ENCODE measurements around the gene EHD1. TPM values are rescaled to one million over a fixed set of nuclear protein-coding genes. Genes with fewer than 3 reads are reported as not detected.

The EHD1 gene
- total RNA-seq, 1 donor from 2014 or later = 86.0 TPM

GRCh38 chr11:64842851-64843685 lies 35.4 kb downstream of the EHD1 start:
- DNase-seq = peak; percentile 63

DNA sequence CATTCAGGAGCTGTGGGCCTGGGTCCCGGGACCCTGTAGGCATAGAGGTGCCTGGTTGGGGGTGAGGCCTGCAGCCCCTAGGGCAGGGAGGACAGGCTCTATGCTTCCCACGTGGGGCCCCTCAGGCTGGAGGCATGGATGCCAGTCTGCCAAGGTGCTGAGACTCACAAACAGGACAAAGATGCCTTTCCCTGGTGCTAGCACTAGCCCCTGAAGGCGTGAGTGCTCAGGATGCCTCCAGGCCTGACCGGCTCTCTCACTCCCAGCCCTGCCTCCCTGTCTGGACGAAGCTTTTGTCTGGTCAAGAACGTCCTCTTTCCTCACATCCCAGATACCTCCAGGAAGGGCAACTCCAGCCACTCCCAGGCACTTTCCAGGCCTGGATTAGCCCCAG lies 36.1 kb downstream of the EHD1 start:
- no peak for DNase-seq

DNA sequence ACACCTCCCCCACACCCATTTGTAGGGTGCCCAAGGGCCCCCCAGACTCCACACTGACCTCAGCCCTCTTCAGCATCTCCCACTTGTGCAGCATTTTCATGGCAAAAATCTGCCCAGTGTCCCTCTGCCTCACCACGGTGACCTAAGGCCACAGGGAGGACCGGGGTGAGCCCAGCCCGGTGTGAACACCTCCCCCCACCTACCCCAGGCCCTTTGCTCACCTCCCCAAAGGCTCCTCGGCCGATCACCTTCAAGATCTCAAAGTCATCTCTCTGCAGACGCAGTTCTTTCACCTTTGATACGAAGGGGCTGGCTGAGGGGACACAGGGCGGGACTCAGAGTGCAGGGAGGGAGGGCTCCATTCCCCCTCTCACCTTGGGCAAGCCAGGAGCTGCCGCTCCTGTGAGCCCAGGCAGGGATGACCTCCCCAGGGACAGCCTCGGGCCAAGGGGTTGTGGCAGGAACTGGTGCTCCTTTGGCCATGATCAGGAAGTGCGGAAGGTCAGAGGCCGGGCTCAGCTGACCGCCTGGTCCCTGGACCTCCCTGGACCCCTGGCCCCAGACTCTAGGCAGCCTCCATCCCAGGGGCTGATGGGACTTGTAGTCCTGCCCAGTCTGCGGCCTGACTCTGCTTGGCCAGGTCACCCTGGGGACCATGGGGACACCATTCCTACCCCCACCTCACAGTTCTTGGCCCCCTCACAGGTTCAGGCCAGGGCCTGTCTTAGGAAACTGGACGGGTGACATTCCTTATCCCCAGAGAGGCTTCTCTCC lies 36.6 kb downstream of the EHD1 start:
- DNase-seq = no peak

- no peak for DNase-seq
Measured at GRCh38 chr11:64839887-64840782, 38.3 kb downstream of the EHD1 start.

DNA sequence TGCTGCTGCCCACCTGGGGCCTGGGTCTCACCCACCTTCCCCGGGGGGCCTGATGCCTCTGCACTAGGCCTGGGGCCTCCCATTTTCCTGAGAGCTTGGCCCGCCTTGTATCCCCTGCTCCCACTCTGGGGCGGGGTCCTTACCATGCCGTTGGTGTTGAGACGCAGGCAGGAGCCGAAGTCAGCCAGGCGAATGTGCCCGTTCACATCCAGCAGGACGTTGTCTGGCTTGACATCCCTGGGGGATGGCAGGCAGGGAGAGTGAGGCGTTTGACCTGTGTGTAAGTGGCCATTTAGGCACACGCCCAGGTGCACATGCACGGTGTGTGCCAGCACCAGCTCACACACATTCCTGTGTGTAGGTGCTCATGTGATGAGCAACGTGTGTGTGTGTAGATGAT lies 39.1 kb downstream of the EHD1 start:
- no peak for DNase-seq

DNA sequence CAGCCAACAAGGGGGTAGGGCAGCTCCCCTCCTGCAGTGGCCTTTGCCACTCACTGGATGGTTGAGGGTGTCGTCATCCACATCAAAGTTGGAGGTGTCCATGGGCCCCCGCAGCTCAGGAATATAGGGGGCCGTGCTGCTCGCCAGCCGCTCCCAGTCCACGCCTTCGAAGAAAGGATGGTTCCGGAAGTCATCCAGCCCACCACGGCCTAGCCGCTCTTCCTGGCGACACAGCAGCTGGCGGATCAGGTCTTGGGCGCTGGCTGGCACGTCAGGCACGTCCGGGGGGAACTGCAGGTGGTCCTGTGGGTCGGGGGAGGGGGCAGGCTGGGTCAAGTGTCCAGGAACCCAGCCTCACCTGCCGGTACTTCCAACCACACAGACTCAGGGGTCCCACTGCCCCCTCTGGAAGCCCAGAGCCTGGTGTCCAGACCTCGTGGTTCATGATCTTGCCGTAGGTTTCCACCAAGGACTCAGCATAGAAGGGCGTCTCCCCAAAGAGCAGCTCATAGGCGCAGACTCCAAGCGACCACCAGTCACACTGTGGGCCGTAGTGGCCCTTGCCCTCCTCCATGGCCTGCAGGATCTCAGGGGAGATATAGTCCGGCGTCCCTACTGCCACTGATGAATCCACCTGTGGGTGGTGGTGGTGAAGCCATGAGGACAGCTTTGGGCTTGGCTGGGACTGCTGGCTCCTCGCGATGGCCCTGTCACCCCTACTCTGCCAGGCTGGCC lies 39.7 kb downstream of the EHD1 start:
- DNase-seq = no peak

DNA sequence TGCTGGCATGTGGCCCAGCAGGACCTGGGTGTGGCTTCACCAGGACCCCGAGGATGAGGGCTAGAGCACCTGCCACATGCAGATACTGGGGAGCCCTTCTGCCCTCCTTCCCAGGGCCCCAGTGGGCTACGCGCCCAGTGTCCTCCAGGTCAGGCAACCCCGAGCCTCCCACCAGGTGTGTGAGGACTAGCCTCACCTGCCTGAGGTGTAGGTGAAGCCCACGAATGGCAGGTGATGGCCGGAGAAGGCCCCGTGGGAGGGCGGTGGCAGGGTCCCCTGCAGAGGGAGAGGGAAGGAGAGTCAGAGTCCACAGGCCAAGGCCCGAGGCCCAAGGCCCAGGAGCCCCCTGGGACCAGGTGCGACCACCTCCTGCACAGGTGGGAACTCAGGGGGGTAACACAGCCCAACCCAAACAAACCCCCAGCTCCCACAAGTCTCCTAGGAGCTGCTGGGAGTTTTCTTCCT lies 40.5 kb downstream of the EHD1 start:
- DNase-seq = no peak

DNA sequence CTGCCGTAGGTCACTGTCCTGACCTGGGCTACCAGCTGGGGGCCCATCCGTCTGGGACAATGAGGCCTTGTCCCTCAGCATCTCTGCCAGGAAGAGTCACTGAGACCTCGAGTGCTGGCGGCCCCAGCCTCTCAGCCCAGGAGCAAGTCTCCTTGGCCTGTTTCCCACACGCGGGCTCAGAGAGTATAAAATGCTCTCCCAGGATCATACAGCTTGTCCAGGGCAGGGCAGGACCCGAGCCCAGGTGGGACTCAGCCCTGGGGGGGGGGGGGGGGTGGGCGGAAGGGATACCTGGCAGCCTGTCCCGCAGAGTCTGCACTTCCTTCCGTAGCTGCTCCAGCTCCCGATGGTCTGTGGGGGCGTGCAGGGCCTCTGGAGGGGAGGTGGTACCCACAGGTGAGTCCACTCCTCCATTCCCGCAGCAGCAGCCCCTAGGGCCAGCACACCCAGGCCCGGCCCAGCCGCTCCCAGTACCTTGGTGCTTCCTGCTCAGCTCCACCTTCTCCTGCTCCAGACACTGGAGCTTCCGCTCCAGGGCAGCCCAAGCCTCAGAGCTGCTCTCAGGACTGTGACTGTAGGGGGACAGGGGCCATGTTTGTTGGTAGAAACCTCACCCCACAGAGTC lies 41.9 kb downstream of the EHD1 start:
- no peak for DNase-seq

GRCh38 chr11:64835616-64836447 lies 42.6 kb downstream of the EHD1 start:
- DNase-seq = no peak

DNA sequence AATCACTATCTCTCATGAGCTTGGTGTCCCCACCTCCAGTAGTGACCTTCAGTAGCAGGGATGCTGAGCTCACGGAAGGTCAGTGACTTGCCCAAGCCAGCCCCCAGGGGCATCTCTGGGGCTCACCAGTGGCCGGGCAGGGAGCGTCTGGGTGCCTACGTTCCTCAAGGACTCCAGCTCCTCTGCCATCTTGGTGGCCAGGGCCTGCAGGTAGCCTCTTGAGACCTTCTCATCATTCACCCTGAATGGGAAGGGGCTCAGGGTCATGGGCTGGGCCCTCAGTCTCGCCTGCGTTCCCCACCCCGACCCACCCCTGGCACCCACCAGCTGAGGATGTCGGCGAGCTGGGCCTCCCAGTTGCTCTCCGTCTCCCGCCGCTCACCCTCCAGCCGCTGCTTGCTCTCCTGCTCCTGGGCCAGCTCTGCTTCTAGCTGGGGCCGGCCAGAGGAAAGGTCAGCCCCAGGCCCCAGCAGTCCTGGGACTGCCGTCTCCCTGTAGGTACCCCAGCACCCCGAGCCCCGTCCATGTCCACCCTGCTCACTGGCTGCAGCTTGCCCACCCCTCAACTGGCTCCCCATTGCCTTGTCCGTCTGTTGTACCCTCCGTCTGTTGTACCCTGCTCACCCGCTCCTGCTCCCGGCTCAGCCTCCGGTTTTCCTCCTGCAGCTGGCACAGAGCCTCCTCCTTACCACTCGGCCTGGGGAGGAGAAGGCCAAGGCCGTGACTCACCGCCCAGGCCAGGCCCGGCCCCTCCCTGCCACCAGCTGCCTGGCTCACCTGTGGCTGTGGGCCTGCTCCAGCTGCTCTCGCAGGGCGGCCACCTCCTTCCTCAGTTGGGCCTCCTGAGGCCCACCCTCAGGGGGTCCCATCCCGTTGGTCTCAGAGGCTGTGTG lies 43.5 kb downstream of the EHD1 start:
- DNase-seq = no peak

GRCh38 chr11:64834031-64834722 lies 44.2 kb downstream of the EHD1 start:
- DNase-seq = no peak

GRCh38 chr11:64833509-64833908 lies 44.9 kb downstream of the EHD1 start:
- no peak for DNase-seq

GRCh38 chr11:64833198-64833502 lies 45.3 kb downstream of the EHD1 start:
- DNase-seq = no peak

GRCh38 chr11:64832467-64833197 lies 45.8 kb downstream of the EHD1 start:
- no peak for DNase-seq

DNA sequence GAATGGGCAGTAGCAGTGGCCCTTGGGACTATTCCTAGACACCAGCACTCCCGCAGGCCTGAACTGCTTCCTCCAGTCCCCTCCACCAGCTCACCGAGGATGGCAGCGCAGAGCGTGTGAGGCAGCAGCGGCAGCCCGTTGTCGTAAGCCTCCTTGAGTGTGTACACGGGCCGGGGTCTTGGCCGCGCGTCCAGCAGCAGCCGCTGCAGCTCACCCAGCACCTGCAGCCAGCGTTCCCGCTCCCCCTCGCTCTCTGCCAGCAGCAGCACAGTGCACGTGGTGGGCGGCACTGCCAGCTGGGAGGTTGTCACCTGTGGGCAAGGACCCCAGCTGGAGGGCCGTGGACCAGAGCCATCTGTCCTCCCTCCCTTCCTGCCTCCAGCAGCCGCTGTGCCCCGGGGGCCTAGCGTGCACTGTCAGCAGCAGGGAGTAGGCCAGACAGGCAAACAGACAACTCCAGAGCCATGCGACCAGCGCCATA lies 47.0 kb downstream of the EHD1 start:
- DNase-seq = no peak

- DNase-seq = no peak
Measured at GRCh38 chr11:64829536-64830251, 48.7 kb downstream of the EHD1 start.

DNA sequence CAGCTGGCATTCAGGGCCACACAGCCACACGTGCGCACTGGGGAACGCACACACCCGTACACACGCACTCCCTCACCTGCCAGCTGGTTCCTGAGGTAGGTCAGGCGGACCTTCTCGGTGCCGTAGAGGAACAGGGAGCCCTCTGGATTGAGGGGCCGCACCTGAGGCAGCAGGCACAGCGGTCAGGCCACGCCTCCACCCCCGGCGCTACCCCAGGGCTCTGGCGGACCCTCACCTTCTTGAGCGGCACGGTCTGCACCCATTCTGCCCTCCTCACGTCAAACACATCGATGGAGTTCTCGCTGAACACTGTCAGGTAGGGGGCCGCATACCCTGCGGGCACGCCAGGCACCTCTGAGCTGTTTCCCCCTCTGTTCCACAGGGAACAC lies 51.0 kb downstream of the EHD1 start:
- no peak for DNase-seq

Data from tongue (tissue), 2 donors.